ENCODE results near the gene KCTD5. TPM values are rescaled to one million over a fixed set of nuclear protein-coding genes. Genes with fewer than 3 reads are reported as not detected.

Gene KCTD5
- total and polyA plus RNA-seq, 4 donors = 9.7 to 15.5 (median 13.7) TPM

DNA sequence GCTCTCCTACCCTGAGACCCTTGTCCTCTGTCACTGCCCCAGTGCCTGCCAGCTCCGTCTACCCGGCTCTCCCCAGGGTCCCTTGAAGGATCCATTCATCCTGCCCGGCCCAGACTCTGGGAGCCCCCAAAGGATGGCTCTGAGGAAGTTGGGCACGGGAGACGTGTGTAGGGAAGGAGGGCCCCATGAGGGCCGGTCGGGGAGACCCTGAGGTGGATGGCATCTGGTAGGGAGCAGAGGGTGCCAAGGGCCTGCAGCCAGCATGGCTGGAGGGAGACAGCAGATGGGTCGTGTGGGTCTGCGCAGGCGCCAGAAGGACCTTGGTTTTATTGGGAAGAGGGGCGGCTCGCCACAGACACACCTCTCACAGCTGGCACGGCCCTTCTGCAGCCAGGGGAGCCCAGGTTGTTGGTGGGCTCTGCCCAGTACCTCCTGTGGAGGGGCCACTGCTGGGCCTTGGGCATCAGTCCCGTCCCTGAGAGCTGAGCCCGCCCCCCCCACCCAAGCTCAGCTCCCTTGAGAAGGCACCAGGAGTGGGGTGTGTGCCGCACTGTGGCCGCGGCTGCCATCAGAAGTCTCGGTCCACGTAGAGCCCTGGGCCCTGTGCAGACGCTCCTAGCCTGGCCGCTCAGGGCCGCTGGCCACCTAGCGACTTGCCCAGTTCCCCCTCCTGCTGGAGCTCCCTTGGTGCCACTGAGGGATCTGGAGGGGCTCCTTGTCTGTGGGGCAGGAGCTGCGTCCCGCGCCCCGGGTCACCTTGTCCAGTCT, 16.0 kb downstream of the KCTD5 start:
- ATAC-seq (ENCODE audit: low FRiP score) (no peak), DNase-seq (no peak)
- no peaks in the 10 kb centered on the region for H3K9me3 ChIP-seq (ENCODE audit: control insufficient read depth, low read length)
- no peaks in the 10 kb centered on the region for H3K4me1 ChIP-seq (ENCODE audit: control insufficient read depth in 1 of 2, insufficient read depth in 2 of 2, low read length in 2 of 2)
- peaks cover 0 to 2% of the 10 kb centered on the region in 2 donors for H3K36me3 ChIP-seq (ENCODE audit: control insufficient read depth in 1 of 2, insufficient read depth in 2 of 2, low read length in 1 of 2)
- WGBS, 2 donors = 91 to 92% methylated on average over 26 to 28 of the region's 28 CpGs
- no peak overlapping the region for H3K27ac ChIP-seq (ENCODE audit: low read depth in 1 of 2, low read length in 2 of 2)
- intact Hi-C loops (cut with DNase I) = no loop called here
- no peaks in the 10 kb centered on the region for H3K27me3 ChIP-seq (ENCODE audit: control insufficient read depth in 1 of 2, insufficient read depth in 2 of 2, low read length in 1 of 2)
- no peak overlapping the region for H3K4me3 ChIP-seq (ENCODE audit: low read length in 2 of 2)

DNA sequence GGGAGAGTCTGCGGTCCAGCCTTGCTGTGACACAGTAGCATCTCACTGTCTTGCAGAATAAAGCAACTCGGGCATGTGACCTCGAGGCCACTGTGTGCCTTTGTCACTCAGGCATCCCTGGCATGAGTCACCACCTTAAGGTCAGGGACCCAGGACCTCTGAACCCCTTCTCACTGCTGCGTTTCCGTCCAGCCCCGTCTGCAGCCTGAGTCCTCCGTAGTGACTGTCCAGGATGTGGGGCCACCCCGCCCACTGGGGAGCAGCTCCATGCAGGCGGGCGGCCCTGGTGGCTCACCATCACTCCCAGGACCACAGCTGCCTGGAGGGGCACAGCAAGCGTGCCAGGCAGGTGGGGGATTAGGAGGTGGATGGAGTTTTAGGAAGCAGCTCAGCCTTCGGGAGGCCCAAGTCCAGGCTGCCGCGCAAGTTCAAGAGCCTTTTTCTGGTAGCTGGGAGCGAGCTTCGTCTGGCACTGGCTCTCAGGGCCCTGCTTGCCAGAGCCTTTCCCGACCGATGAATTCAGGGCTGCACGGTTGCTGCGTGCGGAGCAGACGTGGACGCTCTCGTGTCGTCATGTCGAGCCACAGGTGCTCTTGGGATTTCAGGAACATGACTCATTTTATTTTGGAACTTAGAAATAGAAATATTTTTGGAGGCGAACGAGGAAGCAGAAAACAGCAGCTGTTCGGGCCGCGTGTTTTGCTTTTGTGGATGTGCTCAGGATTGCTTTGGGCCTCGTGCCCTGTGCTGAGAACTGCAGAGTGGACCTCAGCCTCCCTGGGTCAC, 16.8 kb downstream of the KCTD5 start:
- Histone ChIP-seq H3K4me3 (ENCODE audit: low read length in 2 of 2) (no peak overlapping the region), H3K27me3 (ENCODE audit: control insufficient read depth in 1 of 2, insufficient read depth in 2 of 2, low read length in 1 of 2) (no peaks in the 10 kb centered on the region), H3K9me3 (ENCODE audit: control insufficient read depth, low read length) (no peaks in the 10 kb centered on the region), H3K4me1 (ENCODE audit: control insufficient read depth in 1 of 2, insufficient read depth in 2 of 2, low read length in 2 of 2) (no peaks in the 10 kb centered on the region), H3K36me3 (ENCODE audit: control insufficient read depth in 1 of 2, insufficient read depth in 2 of 2, low read length in 1 of 2) (peaks cover 0 to 2% of the 10 kb centered on the region in 2 donors), H3K27ac (ENCODE audit: low read depth in 1 of 2, low read length in 2 of 2) (no peak overlapping the region)
- ATAC-seq (ENCODE audit: low FRiP score) = no peak
- no peak for DNase-seq
- intact Hi-C loops (cut with DNase I) = no loop called here
- WGBS, 2 donors = 86% methylated on average over 32 of the region's 32 CpGs

DNA sequence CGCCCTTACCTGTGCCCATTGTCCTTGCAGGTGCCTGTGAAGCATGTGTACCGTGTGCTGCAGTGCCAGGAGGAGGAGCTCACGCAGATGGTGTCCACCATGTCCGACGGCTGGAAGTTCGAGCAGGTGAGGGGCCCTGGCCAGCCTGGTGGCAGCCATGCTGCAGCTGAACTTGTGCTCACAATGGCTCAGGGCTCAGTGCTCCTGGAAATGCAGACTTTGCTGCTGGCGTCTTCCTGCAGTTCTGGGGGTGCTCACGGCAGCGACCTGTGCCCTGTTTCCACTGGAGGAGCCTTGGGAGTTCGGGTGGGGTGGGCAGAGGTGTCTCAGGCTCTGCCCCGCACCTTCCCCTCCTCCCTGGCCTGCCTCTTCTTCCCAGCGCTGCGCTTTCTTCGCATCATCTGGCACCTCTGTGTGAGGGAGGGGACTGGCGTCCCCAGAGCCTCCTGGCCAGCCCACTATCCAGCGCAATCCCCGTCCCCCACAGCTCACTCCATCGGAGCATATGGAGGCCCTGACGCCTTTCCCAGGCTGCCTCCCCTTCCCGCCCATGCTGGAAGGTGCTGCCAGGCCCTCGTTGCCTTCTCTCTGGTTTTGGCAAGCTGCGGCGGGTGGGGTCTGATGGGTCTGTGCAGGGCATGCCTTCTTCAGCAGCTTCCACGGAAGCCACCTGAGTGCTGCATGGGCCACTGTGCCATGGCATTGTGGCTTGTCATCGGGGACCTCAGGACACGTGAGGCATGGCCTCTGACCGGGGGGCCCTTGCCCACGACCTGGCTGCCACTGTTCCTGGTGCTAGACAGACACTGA, 17.7 kb downstream of the KCTD5 start:
- no peak for ATAC-seq (ENCODE audit: low FRiP score)
- Histone ChIP-seq H3K27me3 (ENCODE audit: control insufficient read depth in 1 of 2, insufficient read depth in 2 of 2, low read length in 1 of 2) (no peaks in the 10 kb centered on the region), H3K36me3 (ENCODE audit: control insufficient read depth in 1 of 2, insufficient read depth in 2 of 2, low read length in 1 of 2) (peaks cover 0 to 2% of the 10 kb centered on the region in 2 donors), H3K4me3 (ENCODE audit: low read length in 2 of 2) (no peak overlapping the region), H3K27ac (ENCODE audit: low read depth in 1 of 2, low read length in 2 of 2) (no peak overlapping the region), H3K4me1 (ENCODE audit: control insufficient read depth in 1 of 2, insufficient read depth in 2 of 2, low read length in 2 of 2) (no peaks in the 10 kb centered on the region), H3K9me3 (ENCODE audit: control insufficient read depth, low read length) (no peaks in the 10 kb centered on the region)
- WGBS, 2 donors = 85 to 88% methylated on average over 28 of the region's 28 CpGs
- intact Hi-C loops (cut with DNase I) = no loop called here
- DNase-seq = no peak

DNA sequence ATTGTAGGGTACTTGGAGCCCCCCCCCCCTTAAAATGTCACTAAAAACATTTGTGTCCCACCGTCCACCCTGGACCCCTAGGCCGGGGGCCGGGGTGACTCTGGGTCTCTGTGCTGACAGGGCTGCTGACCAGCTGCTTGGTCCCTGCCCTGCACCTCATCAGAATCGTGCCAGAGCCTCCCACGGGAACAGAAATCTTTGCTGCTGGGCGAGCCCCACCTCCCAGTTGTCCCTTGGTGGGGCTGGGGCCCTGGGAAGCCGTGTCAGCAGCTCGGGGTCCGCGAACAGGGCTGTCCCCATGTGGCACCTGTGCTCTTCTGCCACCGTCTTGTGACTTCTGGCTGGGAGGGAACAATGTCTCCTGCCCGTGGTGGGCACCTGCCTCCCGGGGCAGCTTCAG, 18.5 kb downstream of the KCTD5 start:
- ATAC-seq (ENCODE audit: low FRiP score) = no peak
- no peak for DNase-seq
- H3K9me3 ChIP-seq (ENCODE audit: control insufficient read depth, low read length) = no peaks in the 10 kb centered on the region
- no peak overlapping the region for H3K27ac ChIP-seq (ENCODE audit: low read depth in 1 of 2, low read length in 2 of 2)
- H3K27me3 ChIP-seq (ENCODE audit: control insufficient read depth in 1 of 2, insufficient read depth in 2 of 2, low read length in 1 of 2) = no peaks in the 10 kb centered on the region
- 76 to 86% methylated on average over 13 of the region's 13 CpGs for WGBS, 2 donors
- intact Hi-C loops (cut with DNase I) = no loop called here
- H3K4me3 ChIP-seq (ENCODE audit: low read length in 2 of 2) = no peak overlapping the region
- no peaks in the 10 kb centered on the region for H3K4me1 ChIP-seq (ENCODE audit: control insufficient read depth in 1 of 2, insufficient read depth in 2 of 2, low read length in 2 of 2)
- H3K36me3 ChIP-seq (ENCODE audit: control insufficient read depth in 1 of 2, insufficient read depth in 2 of 2, low read length in 1 of 2) = peaks cover 0 to 2% of the 10 kb centered on the region in 2 donors

DNA sequence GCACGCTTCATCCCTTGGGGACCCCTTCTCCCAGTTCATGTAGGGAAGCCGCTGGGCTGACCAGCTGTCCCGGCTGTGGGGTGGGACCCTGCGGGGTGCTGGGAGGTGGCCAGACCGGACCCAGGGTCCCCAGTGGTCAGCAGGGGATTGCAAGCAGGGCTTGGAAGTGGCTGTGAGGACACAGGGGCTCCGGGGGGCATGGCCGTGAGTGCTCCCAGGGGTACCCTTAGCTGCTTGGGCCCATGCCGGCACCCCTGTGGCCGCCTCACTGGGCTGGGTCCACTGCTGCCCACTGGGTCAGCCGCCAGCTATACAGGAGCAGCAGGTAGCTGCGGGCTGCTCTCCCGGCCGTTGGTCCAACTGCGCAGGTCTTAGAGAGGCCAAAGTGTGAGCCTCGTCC, 18.9 kb downstream of the KCTD5 start:
- DNase-seq (no peak), ATAC-seq (ENCODE audit: low FRiP score) (no peak)
- intact Hi-C loops (cut with DNase I) = no loop called here
- WGBS, 2 donors = 92 to 95% methylated on average over 15 of the region's 15 CpGs
- Histone ChIP-seq H3K9me3 (ENCODE audit: control insufficient read depth, low read length) (no peaks in the 10 kb centered on the region), H3K36me3 (ENCODE audit: control insufficient read depth in 1 of 2, insufficient read depth in 2 of 2, low read length in 1 of 2) (peaks cover 0 to 2% of the 10 kb centered on the region in 2 donors), H3K4me3 (ENCODE audit: low read length in 2 of 2) (no peak overlapping the region), H3K27ac (ENCODE audit: low read depth in 1 of 2, low read length in 2 of 2) (no peak overlapping the region), H3K27me3 (ENCODE audit: control insufficient read depth in 1 of 2, insufficient read depth in 2 of 2, low read length in 1 of 2) (no peaks in the 10 kb centered on the region), H3K4me1 (ENCODE audit: control insufficient read depth in 1 of 2, insufficient read depth in 2 of 2, low read length in 2 of 2) (no peaks in the 10 kb centered on the region)

DNA sequence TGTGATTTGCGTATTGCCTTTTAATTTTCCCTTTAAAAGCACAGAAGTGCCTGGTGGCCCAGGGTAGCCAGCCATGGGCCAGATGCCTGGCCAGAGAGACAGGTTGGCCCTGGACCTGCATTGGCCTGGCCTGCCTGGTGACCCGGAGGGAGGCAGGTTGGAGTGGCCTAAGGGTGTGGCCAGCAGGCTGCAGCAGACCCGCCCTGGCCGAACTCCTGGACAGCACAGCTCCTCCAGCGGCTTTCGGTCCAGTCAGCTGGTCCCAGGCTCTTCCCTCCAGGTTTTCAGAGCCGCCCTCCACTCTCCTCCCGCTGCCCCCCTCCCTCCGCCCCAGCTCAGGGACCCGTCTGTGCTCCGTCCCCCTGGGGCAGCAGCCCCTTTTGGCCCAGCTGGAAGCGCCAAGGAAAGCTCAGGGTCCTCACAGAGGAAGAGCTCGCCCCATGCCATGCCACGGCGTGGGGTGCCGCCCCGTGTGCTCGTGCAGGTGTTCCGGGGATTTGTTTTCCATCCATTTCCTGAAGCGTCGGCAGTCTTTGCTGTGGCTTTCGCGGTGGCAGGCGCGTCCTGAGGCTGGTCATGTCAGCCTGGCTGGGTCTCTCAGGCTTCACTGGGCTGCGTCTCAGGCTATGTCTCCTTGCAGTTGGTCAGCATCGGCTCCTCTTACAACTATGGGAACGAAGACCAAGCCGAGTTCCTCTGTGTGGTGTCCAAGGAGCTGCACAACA, 19.6 kb downstream of the KCTD5 start:
- no peak overlapping the region for H3K27ac ChIP-seq (ENCODE audit: low read depth in 1 of 2, low read length in 2 of 2)
- ATAC-seq (ENCODE audit: low FRiP score) = no peak
- H3K27me3 ChIP-seq (ENCODE audit: control insufficient read depth in 1 of 2, insufficient read depth in 2 of 2, low read length in 1 of 2) = no peaks in the 10 kb centered on the region
- H3K9me3 ChIP-seq (ENCODE audit: control insufficient read depth, low read length) = no peaks in the 10 kb centered on the region
- intact Hi-C loops (cut with DNase I) = no loop called here
- DNase-seq = no peak
- H3K4me1 ChIP-seq (ENCODE audit: control insufficient read depth in 1 of 2, insufficient read depth in 2 of 2, low read length in 2 of 2) = no peaks in the 10 kb centered on the region
- WGBS, 2 donors = 91 to 93% methylated on average over 27 to 29 of the region's 29 CpGs
- no peak overlapping the region for H3K4me3 ChIP-seq (ENCODE audit: low read length in 2 of 2)
- peaks cover 0 to 2% of the 10 kb centered on the region in 2 donors for H3K36me3 ChIP-seq (ENCODE audit: control insufficient read depth in 1 of 2, insufficient read depth in 2 of 2, low read length in 1 of 2)

DNA sequence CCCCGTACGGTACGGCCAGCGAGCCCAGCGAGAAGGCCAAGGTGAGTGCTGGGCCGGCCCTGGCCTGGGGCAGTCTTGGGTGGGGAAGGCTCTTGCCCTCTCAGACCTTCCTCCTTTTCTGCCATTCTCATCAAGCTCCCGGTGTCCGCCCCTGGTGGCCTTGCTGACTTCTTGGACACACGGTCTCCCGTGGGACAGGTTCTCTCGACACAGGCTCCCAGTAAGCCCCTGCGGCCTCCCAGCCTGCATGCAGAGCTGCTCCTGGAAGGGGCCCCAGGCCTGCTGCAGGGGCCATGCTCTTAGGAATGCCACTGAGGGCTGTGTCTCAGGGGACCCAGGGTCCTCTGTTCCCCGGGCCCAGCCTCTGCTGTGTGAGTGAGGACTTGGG, 20.1 kb downstream of the KCTD5 start:
- DNase-seq = no peak

More for the DNA sequence above, 20.1 kb downstream of the KCTD5 start:
- H3K4me1 ChIP-seq (ENCODE audit: control insufficient read depth in 1 of 2, insufficient read depth in 2 of 2, low read length in 2 of 2) = no peaks in the 10 kb centered on the region
- H3K27me3 ChIP-seq (ENCODE audit: control insufficient read depth in 1 of 2, insufficient read depth in 2 of 2, low read length in 1 of 2) = no peaks in the 10 kb centered on the region
- WGBS, 2 donors = 93% methylated on average over 13 of the region's 13 CpGs
- intact Hi-C loops (cut with DNase I) = no loop called here
- H3K36me3 ChIP-seq (ENCODE audit: control insufficient read depth in 1 of 2, insufficient read depth in 2 of 2, low read length in 1 of 2) = peaks cover 0 to 2% of the 10 kb centered on the region in 2 donors
- no peak overlapping the region for H3K4me3 ChIP-seq (ENCODE audit: low read length in 2 of 2)
- no peak overlapping the region for H3K27ac ChIP-seq (ENCODE audit: low read depth in 1 of 2, low read length in 2 of 2)
- ATAC-seq (ENCODE audit: low FRiP score) = no peak
- no peaks in the 10 kb centered on the region for H3K9me3 ChIP-seq (ENCODE audit: control insufficient read depth, low read length)
